GM21390 (cell line): ENCODE data around the gene TIMP1.
"Not testable (repeated sequence)": the region's sequence is repeated elsewhere in the genome, so short reads cannot be mapped to it uniquely, and the experiment has no call there.

Experiments
- ATAC-seq: cut with Tn5 transposase; IDR thresholded peaks from one replicate; pipeline ENCODE4 v1.9.1; 2021; ENCODE audit not compliant: unreplicated experiment

TIMP1 gene

GRCh38 chrX:47597222-47597621 is 15.0 kb downstream of the TIMP1 start:
- no peak for ATAC-seq

DNA sequence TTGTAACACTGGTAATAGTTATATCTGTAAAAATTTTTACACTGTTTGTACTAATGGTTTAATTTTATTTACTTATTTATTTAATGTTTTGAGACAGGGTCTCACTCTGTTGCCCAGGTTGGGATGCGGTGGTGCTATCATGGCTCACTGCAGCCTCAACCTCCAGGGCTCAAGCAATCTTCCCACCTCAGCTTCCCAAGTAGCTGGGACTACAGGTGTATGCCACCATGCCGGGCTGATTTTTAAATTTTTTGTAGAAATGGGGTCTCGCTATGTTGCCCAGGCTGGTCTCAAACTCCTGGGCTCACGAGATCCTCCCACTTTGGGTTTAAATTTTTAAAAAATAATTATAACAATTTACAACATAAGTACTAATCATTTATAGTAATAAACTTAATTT is 20.9 kb downstream of the TIMP1 start:
- not testable (repeated sequence) for ATAC-seq

- ATAC-seq: no peak
These were observed 22.8 kb downstream of the TIMP1 start for GRCh38 chrX:47605024-47605423.

DNA sequence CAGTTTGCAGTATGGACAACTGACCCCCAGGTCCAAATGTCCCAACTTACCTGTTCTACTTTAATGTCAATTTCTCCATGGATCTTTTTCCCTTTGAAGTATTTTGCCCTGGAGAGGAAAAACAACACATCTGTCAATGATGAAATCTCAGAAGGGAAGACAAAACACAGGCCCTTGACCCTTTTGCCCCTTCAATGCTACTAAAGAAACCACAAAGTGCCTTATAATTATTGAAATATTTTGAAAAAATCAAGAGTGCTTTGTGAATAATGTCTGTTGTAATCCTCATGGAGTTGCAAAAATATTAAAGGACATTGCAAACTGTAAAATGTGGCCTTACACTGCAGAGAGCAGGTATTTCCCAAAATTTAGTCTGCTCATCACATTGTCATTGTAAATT is 24.9 kb downstream of the TIMP1 start:
- no peak for ATAC-seq

- no peak for ATAC-seq
These were observed 26.0 kb downstream of the TIMP1 start for GRCh38 chrX:47608130-47608810.

DNA sequence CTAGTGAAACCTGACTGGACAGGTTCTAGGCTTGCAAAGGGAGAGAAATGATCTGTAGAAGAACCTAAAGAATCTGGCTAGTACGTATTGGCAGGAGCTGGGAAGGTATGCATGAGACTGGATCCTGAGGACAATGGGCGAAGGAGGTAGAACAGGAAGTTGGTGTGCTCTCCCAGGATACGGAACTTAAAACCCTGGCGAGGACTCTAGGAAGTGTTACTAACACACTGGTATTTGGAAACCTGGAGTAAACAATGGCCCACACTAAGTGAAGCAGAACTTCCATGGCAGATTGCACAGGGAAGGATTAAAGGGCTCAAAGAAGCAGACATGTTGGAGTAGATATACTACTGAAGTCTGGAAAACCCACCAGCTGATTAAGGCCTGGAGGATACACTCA is 28.3 kb downstream of the TIMP1 start:
- ATAC-seq: no peak

GRCh38 chrX:47611489-47611888 is 29.3 kb downstream of the TIMP1 start:
- no peak for ATAC-seq

GRCh38 chrX:47611926-47612325 is 29.7 kb downstream of the TIMP1 start:
- no peak for ATAC-seq

GRCh38 chrX:47612418-47612817 is 30.2 kb downstream of the TIMP1 start:
- ATAC-seq: no peak

DNA sequence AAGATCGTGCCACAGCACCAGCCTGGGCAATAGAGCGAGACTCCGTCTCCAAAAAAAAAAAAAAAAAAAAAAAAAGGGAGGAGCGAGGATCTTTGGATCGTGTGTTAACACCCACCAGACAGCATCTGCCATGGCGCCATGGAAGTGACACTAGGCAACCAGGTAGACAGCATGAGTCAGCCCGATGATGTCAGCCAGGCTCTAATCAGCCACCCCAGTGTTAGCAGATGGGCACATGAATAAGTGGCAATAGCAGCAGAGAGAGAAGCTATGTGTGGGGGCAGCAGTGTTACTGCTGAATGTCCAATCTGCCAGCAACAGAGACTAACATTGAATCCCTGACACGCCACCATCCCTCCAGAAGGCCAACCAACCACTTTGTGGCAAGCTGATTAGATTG is 30.8 kb downstream of the TIMP1 start:
- ATAC-seq: no peak

GRCh38 chrX:47614618-47615017 is 32.4 kb downstream of the TIMP1 start:
- no peak for ATAC-seq

DNA sequence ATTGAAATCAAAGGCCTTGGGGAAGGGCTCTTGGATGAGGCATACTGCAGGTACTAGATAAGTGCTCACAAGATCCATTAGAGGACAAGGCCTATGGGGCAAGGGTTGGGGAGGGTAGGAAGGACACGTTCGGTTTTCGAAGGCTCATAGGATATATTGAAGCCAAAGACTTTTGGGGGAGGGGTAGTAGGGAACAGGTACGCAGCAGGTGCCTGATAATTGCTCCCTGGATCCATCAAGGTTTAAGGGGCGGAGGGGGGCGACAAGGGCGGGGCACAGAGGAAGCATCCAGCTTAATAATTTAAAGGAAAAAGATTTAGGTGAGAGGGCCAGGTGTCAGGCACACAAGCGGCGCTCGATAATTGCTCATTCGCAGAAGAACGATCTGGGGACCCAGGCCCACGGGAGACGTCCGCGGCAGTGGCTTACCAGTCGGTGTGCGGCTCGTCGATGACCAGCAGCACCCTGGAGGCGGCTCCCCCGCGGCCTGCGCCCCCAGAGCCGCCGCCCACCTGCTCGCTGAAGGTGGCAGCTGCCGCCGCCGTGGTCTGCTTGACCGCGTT is 36.8 kb downstream of the TIMP1 start:
- no peak for ATAC-seq

DNA sequence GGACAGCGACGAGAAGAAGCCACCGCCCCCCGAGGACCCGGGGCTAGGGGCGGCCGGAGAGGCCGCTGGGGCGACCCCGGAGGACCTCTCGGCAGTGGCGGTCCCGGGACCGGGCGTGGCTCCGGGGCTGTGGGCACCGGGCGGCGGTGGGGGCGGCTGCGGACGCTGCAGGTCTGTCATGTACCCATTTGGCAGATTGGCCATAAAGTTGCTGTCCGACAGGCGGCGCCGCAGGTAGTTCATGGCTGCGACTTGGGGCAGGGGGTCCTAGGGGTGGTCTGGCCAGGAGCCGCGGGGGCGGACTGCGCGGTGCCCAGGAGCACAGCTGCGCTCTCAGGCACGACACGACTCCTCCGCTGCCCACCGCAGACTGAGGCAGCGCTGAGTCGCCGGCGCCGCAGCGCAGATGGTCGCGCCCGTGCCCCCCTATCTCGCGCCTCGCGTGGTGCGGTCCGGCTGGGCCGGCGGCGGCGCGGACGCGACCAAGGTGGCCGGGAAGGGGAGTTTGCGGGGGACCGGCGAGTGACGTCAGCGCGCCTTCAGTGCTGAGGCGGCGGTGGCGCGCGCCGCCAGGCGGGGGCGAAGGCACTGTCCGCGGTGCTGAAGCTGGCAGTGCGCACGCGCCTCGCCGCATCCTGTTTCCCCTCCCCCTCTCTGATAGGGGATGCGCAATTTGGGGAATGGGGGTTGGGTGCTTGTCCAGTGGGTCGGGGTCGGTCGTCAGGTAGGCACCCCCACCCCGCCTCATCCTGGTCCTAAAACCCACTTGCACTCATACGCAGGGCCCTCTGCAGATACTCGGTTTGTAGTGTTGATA is 37.5 kb downstream of the TIMP1 start, which contains the start of gene SYN1:
Gene SYN1 (minus strand): TSS at position 372 of the 817 bp plus-strand sequence. CDS start 129 bp downstream, at position 243.
- peak; percentile 75 for ATAC-seq

DNA sequence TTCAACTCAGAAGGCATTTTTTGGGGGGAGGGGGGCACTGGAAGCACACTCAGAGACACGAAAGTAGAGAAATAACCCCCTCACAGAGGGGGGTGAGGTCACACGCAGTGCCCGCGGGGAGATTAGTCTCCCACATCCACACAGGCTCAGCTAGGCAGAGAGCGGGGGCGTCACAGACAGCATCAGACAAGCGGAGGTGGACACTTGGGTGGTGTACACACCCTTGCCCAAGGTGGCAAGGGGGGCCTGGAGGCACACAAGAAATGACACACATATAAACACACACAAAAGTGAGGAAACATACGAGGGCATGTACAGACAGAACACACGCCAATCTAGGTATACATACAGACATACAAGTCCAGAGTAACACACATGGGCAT is 38.1 kb downstream of the TIMP1 start:
- ATAC-seq: no peak

DNA sequence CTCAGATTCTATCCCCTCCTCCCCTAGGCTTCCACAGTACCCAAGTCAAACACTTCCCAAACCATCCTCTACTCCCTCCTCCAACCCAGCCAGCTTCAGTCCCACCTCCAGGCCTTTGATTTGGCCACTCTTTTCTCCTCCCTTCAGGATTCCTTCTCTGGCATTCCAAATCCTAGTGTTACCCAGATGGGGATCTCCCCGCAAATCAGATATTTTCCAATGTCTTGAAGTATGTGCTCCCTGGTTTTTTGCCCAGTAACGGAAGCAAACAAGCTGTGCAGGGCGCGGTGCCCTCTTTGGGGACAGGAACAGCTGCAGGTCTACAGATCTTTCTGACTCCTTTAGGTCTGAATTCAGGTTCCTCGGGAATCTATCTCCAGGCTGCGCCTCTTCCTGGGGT is 39.6 kb downstream of the TIMP1 start:
- no peak for ATAC-seq

DNA sequence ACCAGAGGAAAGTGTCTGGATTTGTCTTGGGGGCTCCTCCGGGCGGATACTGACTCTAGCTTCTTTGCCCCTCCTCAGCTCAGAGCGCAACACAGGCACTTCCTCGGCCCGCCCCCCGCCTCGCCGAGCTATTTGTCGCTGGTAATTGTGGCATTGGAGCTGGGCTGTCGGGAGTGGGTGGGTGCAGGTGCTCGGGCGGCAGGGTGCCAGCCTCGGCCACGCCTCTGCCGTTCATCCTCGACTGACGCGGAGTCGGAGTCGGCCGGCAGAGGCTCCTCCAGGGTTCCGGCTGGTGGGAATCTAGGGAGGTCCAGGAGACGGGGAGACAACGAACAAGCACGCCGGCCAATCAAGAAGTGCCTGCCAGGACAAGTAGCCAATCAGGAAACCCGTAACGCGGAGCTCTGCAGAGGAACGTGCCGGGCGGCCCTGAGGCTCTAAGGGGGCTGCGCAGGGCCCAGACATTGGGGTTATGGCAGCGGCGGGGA is 41.3 kb downstream of the TIMP1 start:
- ATAC-seq: no peak

DNA sequence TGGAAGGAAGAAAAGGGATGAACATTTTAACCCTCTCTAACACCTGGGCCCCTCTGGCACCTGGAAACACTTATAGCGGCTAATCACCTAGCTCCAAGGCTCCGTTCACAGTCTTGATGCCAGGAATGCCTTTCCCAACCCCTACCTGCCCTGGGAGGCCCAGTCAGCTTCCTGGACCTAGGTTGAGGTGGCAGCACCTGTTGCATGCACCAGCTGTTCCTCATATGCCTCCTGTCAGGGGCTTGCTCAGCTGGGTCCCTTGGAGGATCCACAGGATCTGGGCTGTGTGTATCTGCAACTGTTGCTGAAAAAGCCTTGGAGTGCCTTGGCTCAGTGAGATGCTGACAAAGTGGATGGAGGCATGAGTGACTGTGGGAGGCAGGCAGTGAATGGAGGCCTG is 43.1 kb downstream of the TIMP1 start:
- ATAC-seq: no peak

DNA sequence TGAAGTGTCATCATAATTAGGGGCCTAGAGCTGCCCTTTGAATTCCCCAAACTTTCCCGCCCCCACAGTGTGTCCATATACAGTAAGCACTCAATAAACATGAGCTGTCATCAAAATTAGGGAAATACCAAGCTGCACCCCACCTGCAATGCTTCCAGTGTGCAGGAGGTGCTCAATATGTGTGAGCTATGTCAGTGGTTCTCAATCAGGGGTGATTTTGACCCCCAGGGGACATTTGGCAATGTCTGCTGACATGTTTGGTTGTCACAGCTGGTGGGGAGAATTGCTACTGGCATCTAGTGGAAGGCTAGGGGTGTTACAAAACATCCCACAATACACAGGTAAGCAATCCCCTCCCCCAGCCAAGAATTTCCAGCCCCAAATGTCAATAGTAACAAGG is 46.7 kb downstream of the TIMP1 start:
- ATAC-seq: no peak

GRCh38 chrX:47629419-47630200 is 47.4 kb downstream of the TIMP1 start, which contains the start of gene CFP:
Gene CFP (minus strand): TSS chrX:47629930. CDS start chrX:47629844, 86 bp downstream.
- ATAC-seq: no peak

- ATAC-seq: no peak
These were observed 49.4 kb downstream of the TIMP1 start for GRCh38 chrX:47631676-47632075.

- ATAC-seq: no peak
These were observed 50.4 kb downstream of the TIMP1 start for GRCh38 chrX:47632666-47633065.
